ENCODE data around the gene PDLIM5.

PDLIM5 gene

GRCh38 chr4:94533405-94534223 is 81.9 kb downstream of the PDLIM5 start:
- no peak for DNase-seq
- no peaks in the 10 kb centered on the region for H3K27me3 ChIP-seq (replicated peaks; ENCODE audit: control insufficient read depth, insufficient read depth, low read length, poor library complexity, severe bottlenecking)
- no peaks in the 10 kb centered on the region for H3K4me1 ChIP-seq (ENCODE audit: control insufficient read depth, insufficient read depth, low read length, poor library complexity, severe bottlenecking)
- H3K9me3 ChIP-seq (ENCODE audit: control insufficient read depth, low read length), result no peaks in the 10 kb centered on the region
- H3K36me3 ChIP-seq (ENCODE audit: control insufficient read depth, insufficient read depth, low read length), result no peaks in the 10 kb centered on the region
- no peak overlapping the region for H3K4me3 ChIP-seq (ENCODE audit: insufficient read depth, low read depth, low read length, poor library complexity, severe bottlenecking)
- no peak overlapping the region for H3K27ac ChIP-seq (ENCODE audit: insufficient read depth, low read length, poor library complexity, severe bottlenecking)

GRCh38 chr4:94534401-94535312 is 82.9 kb downstream of the PDLIM5 start:
- DNase-seq, result no peak
- H3K27me3 ChIP-seq (replicated peaks; ENCODE audit: control insufficient read depth, insufficient read depth, low read length, poor library complexity, severe bottlenecking), result no peaks in the 10 kb centered on the region
- H3K4me1 ChIP-seq (ENCODE audit: control insufficient read depth, insufficient read depth, low read length, poor library complexity, severe bottlenecking), result no peaks in the 10 kb centered on the region
- no peaks in the 10 kb centered on the region for H3K9me3 ChIP-seq (ENCODE audit: control insufficient read depth, low read length)
- H3K4me3 ChIP-seq (ENCODE audit: insufficient read depth, low read depth, low read length, poor library complexity, severe bottlenecking), result no peak overlapping the region
- no peak overlapping the region for H3K27ac ChIP-seq (ENCODE audit: insufficient read depth, low read length, poor library complexity, severe bottlenecking)
- H3K36me3 ChIP-seq (ENCODE audit: control insufficient read depth, insufficient read depth, low read length), result no peaks in the 10 kb centered on the region

DNA sequence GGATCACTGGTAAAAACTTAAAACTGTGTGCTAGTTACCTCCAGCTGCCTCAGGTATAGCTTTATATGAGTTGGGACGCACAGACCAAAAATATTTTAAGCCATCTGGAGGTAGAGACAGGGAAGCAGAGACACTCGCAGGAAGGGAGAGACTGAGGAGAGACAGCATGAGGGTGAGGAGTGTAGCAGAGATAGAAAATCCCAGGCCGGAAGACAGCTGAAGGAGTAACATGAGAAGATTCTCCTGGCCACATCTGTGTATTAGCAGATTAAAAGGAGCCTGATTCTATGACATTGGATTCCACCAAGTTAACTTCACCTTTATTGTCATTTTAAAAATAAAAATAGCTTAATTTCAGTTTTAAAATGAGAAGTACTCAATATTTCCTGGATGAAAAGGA is 84.3 kb downstream of the PDLIM5 start:
- Histone ChIP-seq H3K36me3 (ENCODE audit: control insufficient read depth, insufficient read depth, low read length) (no peaks in the 10 kb centered on the region), H3K4me1 (ENCODE audit: control insufficient read depth, insufficient read depth, low read length, poor library complexity, severe bottlenecking) (no peaks in the 10 kb centered on the region), H3K4me3 (ENCODE audit: insufficient read depth, low read depth, low read length, poor library complexity, severe bottlenecking) (no peak overlapping the region), H3K27me3 (replicated peaks; ENCODE audit: control insufficient read depth, insufficient read depth, low read length, poor library complexity, severe bottlenecking) (no peaks in the 10 kb centered on the region), H3K27ac (ENCODE audit: insufficient read depth, low read length, poor library complexity, severe bottlenecking) (no peak overlapping the region), H3K9me3 (ENCODE audit: control insufficient read depth, low read length) (no peaks in the 10 kb centered on the region)
- no peak for DNase-seq

- Histone ChIP-seq H3K9me3 (ENCODE audit: control insufficient read depth, low read length) (no peaks in the 10 kb centered on the region), H3K4me3 (ENCODE audit: insufficient read depth, low read depth, low read length, poor library complexity, severe bottlenecking) (no peak overlapping the region), H3K4me1 (ENCODE audit: control insufficient read depth, insufficient read depth, low read length, poor library complexity, severe bottlenecking) (no peaks in the 10 kb centered on the region), H3K27me3 (replicated peaks; ENCODE audit: control insufficient read depth, insufficient read depth, low read length, poor library complexity, severe bottlenecking) (no peaks in the 10 kb centered on the region), H3K36me3 (ENCODE audit: control insufficient read depth, insufficient read depth, low read length) (no peaks in the 10 kb centered on the region), H3K27ac (ENCODE audit: insufficient read depth, low read length, poor library complexity, severe bottlenecking) (no peak overlapping the region)
- DNase-seq, result no peak
Measured at GRCh38 chr4:94536649-94537469, 85.1 kb downstream of the PDLIM5 start.

DNA sequence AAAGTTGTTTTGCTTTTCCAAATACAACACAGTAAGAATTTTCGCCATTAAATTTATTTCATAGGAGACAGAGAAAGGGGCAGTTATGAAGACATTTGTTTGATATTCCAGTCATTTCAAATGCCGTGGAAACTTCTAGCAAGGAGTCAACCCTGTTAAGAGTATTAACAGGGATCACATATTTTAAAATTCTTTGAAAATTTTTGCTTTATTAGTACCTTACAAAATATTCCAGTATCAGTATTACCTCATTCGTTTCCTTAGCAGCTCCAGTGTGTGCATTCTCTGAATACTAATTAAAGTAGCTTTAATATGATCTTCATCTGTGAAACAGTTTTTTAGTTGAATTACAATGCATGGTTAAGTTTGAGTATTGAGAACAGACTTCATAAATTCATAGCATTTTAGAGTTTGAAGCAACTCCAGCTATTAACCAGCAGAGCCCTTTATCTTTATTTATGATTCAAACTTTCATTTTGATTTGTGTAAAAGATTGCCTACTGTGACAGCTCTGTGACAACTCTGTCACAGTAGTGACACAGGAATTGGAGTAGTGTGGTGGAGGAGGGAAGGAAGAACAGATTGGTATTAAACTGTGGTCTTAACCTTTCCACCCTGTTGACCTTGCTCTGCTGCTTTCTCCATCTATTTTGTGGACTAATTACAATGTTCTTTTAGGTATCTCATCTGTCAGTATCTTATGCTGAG is 86.3 kb downstream of the PDLIM5 start:
- no peaks in the 10 kb centered on the region for H3K9me3 ChIP-seq (ENCODE audit: control insufficient read depth, low read length)
- no peaks in the 10 kb centered on the region for H3K27me3 ChIP-seq (replicated peaks; ENCODE audit: control insufficient read depth, insufficient read depth, low read length, poor library complexity, severe bottlenecking)
- H3K4me3 ChIP-seq (ENCODE audit: insufficient read depth, low read depth, low read length, poor library complexity, severe bottlenecking), result no peak overlapping the region
- no peaks in the 10 kb centered on the region for H3K36me3 ChIP-seq (ENCODE audit: control insufficient read depth, insufficient read depth, low read length)
- H3K27ac ChIP-seq (ENCODE audit: insufficient read depth, low read length, poor library complexity, severe bottlenecking), result no peak overlapping the region
- DNase-seq, result no peak
- no peaks in the 10 kb centered on the region for H3K4me1 ChIP-seq (ENCODE audit: control insufficient read depth, insufficient read depth, low read length, poor library complexity, severe bottlenecking)

- Histone ChIP-seq H3K36me3 (ENCODE audit: control insufficient read depth, insufficient read depth, low read length) (no peaks in the 10 kb centered on the region), H3K9me3 (ENCODE audit: control insufficient read depth, low read length) (no peaks in the 10 kb centered on the region), H3K4me3 (ENCODE audit: insufficient read depth, low read depth, low read length, poor library complexity, severe bottlenecking) (no peak overlapping the region), H3K27ac (ENCODE audit: insufficient read depth, low read length, poor library complexity, severe bottlenecking) (no peak overlapping the region), H3K27me3 (replicated peaks; ENCODE audit: control insufficient read depth, insufficient read depth, low read length, poor library complexity, severe bottlenecking) (no peaks in the 10 kb centered on the region), H3K4me1 (ENCODE audit: control insufficient read depth, insufficient read depth, low read length, poor library complexity, severe bottlenecking) (no peaks in the 10 kb centered on the region)
- DNase-seq, result no peak
Measured at GRCh38 chr4:94540476-94540875, 88.7 kb downstream of the PDLIM5 start.

GRCh38 chr4:94544811-94545210 is 93.1 kb downstream of the PDLIM5 start:
- Histone ChIP-seq H3K9me3 (ENCODE audit: control insufficient read depth, low read length) (no peaks in the 10 kb centered on the region), H3K27ac (ENCODE audit: insufficient read depth, low read length, poor library complexity, severe bottlenecking) (no peak overlapping the region), H3K27me3 (replicated peaks; ENCODE audit: control insufficient read depth, insufficient read depth, low read length, poor library complexity, severe bottlenecking) (no peaks in the 10 kb centered on the region), H3K4me3 (ENCODE audit: insufficient read depth, low read depth, low read length, poor library complexity, severe bottlenecking) (no peak overlapping the region), H3K36me3 (ENCODE audit: control insufficient read depth, insufficient read depth, low read length) (no peaks in the 10 kb centered on the region), H3K4me1 (ENCODE audit: control insufficient read depth, insufficient read depth, low read length, poor library complexity, severe bottlenecking) (no peaks in the 10 kb centered on the region)
- no peak for DNase-seq

GRCh38 chr4:94545296-94545695 is 93.6 kb downstream of the PDLIM5 start:
- Histone ChIP-seq H3K4me3 (ENCODE audit: insufficient read depth, low read depth, low read length, poor library complexity, severe bottlenecking) (no peak overlapping the region), H3K27ac (ENCODE audit: insufficient read depth, low read length, poor library complexity, severe bottlenecking) (no peak overlapping the region), H3K4me1 (ENCODE audit: control insufficient read depth, insufficient read depth, low read length, poor library complexity, severe bottlenecking) (no peaks in the 10 kb centered on the region), H3K27me3 (replicated peaks; ENCODE audit: control insufficient read depth, insufficient read depth, low read length, poor library complexity, severe bottlenecking) (no peaks in the 10 kb centered on the region), H3K36me3 (ENCODE audit: control insufficient read depth, insufficient read depth, low read length) (no peaks in the 10 kb centered on the region), H3K9me3 (ENCODE audit: control insufficient read depth, low read length) (no peaks in the 10 kb centered on the region)
- DNase-seq, result no peak

DNA sequence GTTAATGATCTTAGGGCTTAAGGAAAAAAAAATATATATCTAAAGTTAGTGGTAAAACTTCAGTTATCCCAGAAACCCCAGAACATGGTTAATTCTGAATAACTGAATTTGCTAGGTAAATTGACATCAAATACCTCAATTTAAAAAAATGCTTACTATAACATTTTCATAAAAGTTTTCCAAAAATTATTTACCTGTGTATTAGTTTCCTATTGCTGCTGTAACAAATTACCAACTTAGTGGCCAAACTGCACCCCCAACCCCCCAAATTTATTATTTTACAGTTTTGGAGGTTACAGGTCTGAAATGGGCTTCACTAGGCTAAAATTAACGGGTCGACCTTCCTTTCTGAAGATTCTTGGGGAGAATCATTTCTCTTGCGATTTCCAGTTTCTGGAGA is 95.2 kb downstream of the PDLIM5 start:
- H3K4me1 ChIP-seq (ENCODE audit: control insufficient read depth, insufficient read depth, low read length, poor library complexity, severe bottlenecking), result no peaks in the 10 kb centered on the region
- H3K4me3 ChIP-seq (ENCODE audit: insufficient read depth, low read depth, low read length, poor library complexity, severe bottlenecking), result no peak overlapping the region
- no peaks in the 10 kb centered on the region for H3K36me3 ChIP-seq (ENCODE audit: control insufficient read depth, insufficient read depth, low read length)
- H3K27ac ChIP-seq (ENCODE audit: insufficient read depth, low read length, poor library complexity, severe bottlenecking), result no peak overlapping the region
- H3K9me3 ChIP-seq (ENCODE audit: control insufficient read depth, low read length), result no peaks in the 10 kb centered on the region
- no peaks in the 10 kb centered on the region for H3K27me3 ChIP-seq (replicated peaks; ENCODE audit: control insufficient read depth, insufficient read depth, low read length, poor library complexity, severe bottlenecking)
- DNase-seq, result no peak

Measured in effector memory CD4-positive, alpha-beta T cell (primary cell).